CD4-positive, alpha-beta memory T cell (primary cell): Measurements from ENCODE around the gene NBEAL2. TPM values are rescaled to one million over a fixed set of nuclear protein-coding genes. Genes with fewer than 3 reads are reported as not detected.

Experiments
- CTCF ChIA-PET: fragments of 350-600 bp; sonication (Branson Sonifier 250); formaldehyde crosslinking; loops from one replicate; lab custom pipeline; 2021; ENCODE audit warnings: inconsistent platforms; ENCODE audit not compliant: partially characterized antibody; lab: Charles Lee
- POLR2A ChIA-PET: fragments of 350-600 bp; sonication (Branson Sonifier 250); formaldehyde crosslinking; loops from one replicate; lab custom pipeline; 2021; ENCODE audit not compliant: partially characterized antibody; lab: Charles Lee
- DNase-seq, 5 donors: peaks; one replicate each; pipeline versions ENCODE4 v3.0.0 to v3.0.0-alpha.2; 2020 to 2022; ENCODE audit warnings: mixed read lengths in 1 of 5
- H3K27ac ChIP-seq: one replicate; pipeline ENCODE4 v1.7.0; 2013; ENCODE audit warnings: low read depth, low read length
- H3K27me3 ChIP-seq: 2 replicates; pipeline ENCODE4 v1.7.0; 2013; ENCODE audit warnings: mild to moderate bottlenecking, low read length, moderate library complexity; ENCODE audit not compliant: insufficient read depth
- H3K36me3 ChIP-seq: 2 replicates; pipeline ENCODE4 v1.7.0; 2013; ENCODE audit warnings: mild to moderate bottlenecking, low read length, moderate library complexity; ENCODE audit not compliant: insufficient read depth
- H3K4me1 ChIP-seq: 2 replicates; pipeline ENCODE4 v1.7.0; 2013; ENCODE audit warnings: mild to moderate bottlenecking, low read length, moderate library complexity; ENCODE audit not compliant: insufficient read depth
- H3K4me3 ChIP-seq, 2 donors: one replicate each; pipeline ENCODE4 v1.7.0; 2013; ENCODE audit warnings: low read length in 2 of 2, mild to moderate bottlenecking in 1 of 2
- H3K9me3 ChIP-seq, 2 donors: one replicate each; pipeline ENCODE4 v1.7.0; 2013; ENCODE audit warnings: low read length in 2 of 2, control low read depth in 1 of 2; ENCODE audit not compliant: control insufficient read depth in 1 of 2
- H3K27ac Mint-ChIP-seq, 7 donors: one replicate each; pipeline ENCODE4 v1.8.0; 2020 to 2021; ENCODE audit warnings: mixed read lengths in 7 of 7, mild to moderate bottlenecking in 6 of 7, inconsistent platforms in 3 of 7, moderate library complexity in 3 of 7
- H3K27me3 Mint-ChIP-seq, 2 donors: one replicate each; pipeline ENCODE4 v1.8.0; 2020 to 2021; ENCODE audit warnings: mixed read lengths in 2 of 2
- H3K36me3 Mint-ChIP-seq, 2 donors: one replicate each; pipeline ENCODE4 v1.8.0; 2020 to 2021; ENCODE audit warnings: mixed read lengths in 2 of 2, inconsistent platforms in 1 of 2, mild to moderate bottlenecking in 1 of 2
- H3K4me1 Mint-ChIP-seq, 4 donors: one replicate each; pipeline ENCODE4 v1.8.0; 2020 to 2021; ENCODE audit warnings: mixed read lengths in 4 of 4, mild to moderate bottlenecking in 1 of 4
- H3K4me3 Mint-ChIP-seq, 8 donors: one replicate each; pipeline ENCODE4 v1.8.0; 2020 to 2021; ENCODE audit warnings: mixed read lengths in 8 of 8, mild to moderate bottlenecking in 7 of 8, moderate library complexity in 6 of 8, inconsistent platforms in 3 of 8
- H3K9me3 Mint-ChIP-seq, 8 donors: one replicate each; pipeline ENCODE4 v1.8.0; 2020 to 2021; ENCODE audit warnings: mixed read lengths in 8 of 8, mild to moderate bottlenecking in 5 of 8, inconsistent platforms in 3 of 8, moderate library complexity in 1 of 8
- intact Hi-C: fragments of 100-400 bp; cut with micrococcal nuclease; formaldehyde crosslinking; loops from one replicate; pipeline ENCODE4 v1.15.1; 2023
- polyA plus RNA-seq, 2 donors: library from polyadenylated mRNA; unstranded; fragments of 300-500 nt; fragmentation: Illumina TruSeq; gene quantifications; one replicate each; pipeline ENCODE4 v1.2.3, GENCODE V29; 2021
- total RNA-seq, 2 experiments: library from RNA; stranded (reverse); gene quantifications; one replicate each; pipeline ENCODE4 v1.2.3, GENCODE V29; 2021

Gene NBEAL2
- total and polyA plus RNA-seq, 4 experiments from 2014 or later = 4.5 to 147 (median 79.8) TPM

DNA sequence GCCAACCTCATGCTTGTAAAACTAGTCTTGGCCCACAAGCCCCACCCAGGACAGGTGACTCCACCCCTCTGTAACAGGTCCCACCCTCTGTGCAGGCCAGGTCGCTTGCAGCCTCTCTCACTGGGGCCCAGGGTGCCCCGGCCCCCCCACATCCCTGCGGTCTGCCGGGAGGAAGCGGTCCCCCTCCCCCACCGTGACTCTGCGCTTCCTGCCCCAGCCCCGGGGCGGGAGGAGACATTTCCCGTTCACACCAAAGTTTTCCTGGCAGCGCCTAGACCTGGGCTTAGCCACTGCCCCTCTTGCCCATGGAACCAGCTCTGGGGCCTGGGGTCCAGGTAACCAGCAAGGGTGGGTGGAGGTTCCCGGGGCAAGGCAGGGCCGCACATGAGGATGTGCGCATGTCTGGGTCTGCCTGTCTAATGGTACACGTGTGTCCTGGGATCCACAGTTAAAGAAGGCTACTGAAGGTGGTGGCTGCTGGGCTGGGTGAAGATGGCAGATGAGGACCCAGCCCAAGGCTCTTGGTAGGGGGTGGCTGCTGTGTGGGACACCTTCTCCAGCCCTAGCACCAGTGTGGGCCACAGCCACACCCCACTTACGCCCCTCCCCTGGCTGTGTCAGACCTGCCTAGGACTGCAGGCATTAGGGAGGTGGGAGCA lies 8.4 kb downstream of the NBEAL2 start:
- peaks cover 4 to 42% of the 10 kb centered on the region in 2 donors for H3K36me3 Mint-ChIP-seq
- ChIA-PET POLR2A (interaction anchor here (0.7 to 11.1 kb wide), 20 partner anchors 10 to 295 kb away, joined by 3 to 222 read pairs (median 3); partner anchors contain the start of genes CCDC12 and NBEAL2), CTCF (interaction anchor here (0.6 to 3.6 kb wide), 9 partner anchors 8 to 93 kb away, joined by 3 to 16 read pairs (median 5); partner anchors contain the start of genes CCDC12 and NBEAL2)
- H3K4me3 ChIP-seq = peak overlapping the region; percentile 57 to 66
- no peaks in the 10 kb centered on the region for H3K27me3 ChIP-seq
- peak overlapping the region; percentile 86 to 98 (median 96) for H3K27ac Mint-ChIP-seq
- intact Hi-C loops = loop anchor here (1.0 to 5.0 kb wide), 3 partner anchors 9 to 296 kb away; partner anchors contain the start of genes ALS2CL and NBEAL2
- peaks cover 28% of the 10 kb centered on the region for H3K36me3 ChIP-seq
- peaks cover 86% of the 10 kb centered on the region for H3K4me1 ChIP-seq
- peak overlapping the region; percentile 83 to 91 (median 86) for H3K4me3 Mint-ChIP-seq
- DNase-seq = peak; percentile 91 to 94 (median 94)
- H3K27ac ChIP-seq = peak overlapping the region; percentile 76
- peaks cover 53 to 90% (median 76%) of the 10 kb centered on the region in 4 donors for H3K4me1 Mint-ChIP-seq
- no peaks in the 10 kb centered on the region for H3K9me3 ChIP-seq
- no peaks in the 10 kb centered on the region for H3K27me3 Mint-ChIP-seq
- H3K9me3 Mint-ChIP-seq = no peaks in the 10 kb centered on the region

- Histone ChIP-seq H3K4me3 (peak overlapping the region in 1 of 2 donors; percentile 57), H3K4me1 (peaks cover 79% of the 10 kb centered on the region), H3K36me3 (peaks cover 35% of the 10 kb centered on the region), H3K9me3 (no peaks in the 10 kb centered on the region), H3K27ac (peak overlapping the region; percentile 76), H3K27me3 (no peaks in the 10 kb centered on the region)
- intact Hi-C loops = loop anchor here (5.0 kb wide), 1 partner anchor 296 kb away; the partner anchor contains the start of gene ALS2CL
- Mint-ChIP-seq H3K27me3 (no peaks in the 10 kb centered on the region), H3K27ac (peak overlapping the region; percentile 80 to 96 (median 93)), H3K4me3 (peak overlapping the region; percentile 43 to 91 (median 74)), H3K36me3 (peaks cover 4 to 43% of the 10 kb centered on the region in 2 donors), H3K9me3 (no peaks in the 10 kb centered on the region), H3K4me1 (peaks cover 51 to 83% (median 71%) of the 10 kb centered on the region in 4 donors)
- ChIA-PET POLR2A (interaction anchor here (1.8 to 11.1 kb wide), 3 partner anchors 9 to 24 kb away, joined by 4 to 222 read pairs (median 19); partner anchors contain the start of genes CCDC12 and NBEAL2), CTCF (interaction anchor here (2.3 kb wide), 1 partner anchor 10 kb away, joined by 9 read pairs; the partner anchor contains the start of gene NBEAL2)
- DNase-seq = no peak
These were observed 9.2 kb downstream of the NBEAL2 start for GRCh38 chr3:46988616-46989015.

DNA sequence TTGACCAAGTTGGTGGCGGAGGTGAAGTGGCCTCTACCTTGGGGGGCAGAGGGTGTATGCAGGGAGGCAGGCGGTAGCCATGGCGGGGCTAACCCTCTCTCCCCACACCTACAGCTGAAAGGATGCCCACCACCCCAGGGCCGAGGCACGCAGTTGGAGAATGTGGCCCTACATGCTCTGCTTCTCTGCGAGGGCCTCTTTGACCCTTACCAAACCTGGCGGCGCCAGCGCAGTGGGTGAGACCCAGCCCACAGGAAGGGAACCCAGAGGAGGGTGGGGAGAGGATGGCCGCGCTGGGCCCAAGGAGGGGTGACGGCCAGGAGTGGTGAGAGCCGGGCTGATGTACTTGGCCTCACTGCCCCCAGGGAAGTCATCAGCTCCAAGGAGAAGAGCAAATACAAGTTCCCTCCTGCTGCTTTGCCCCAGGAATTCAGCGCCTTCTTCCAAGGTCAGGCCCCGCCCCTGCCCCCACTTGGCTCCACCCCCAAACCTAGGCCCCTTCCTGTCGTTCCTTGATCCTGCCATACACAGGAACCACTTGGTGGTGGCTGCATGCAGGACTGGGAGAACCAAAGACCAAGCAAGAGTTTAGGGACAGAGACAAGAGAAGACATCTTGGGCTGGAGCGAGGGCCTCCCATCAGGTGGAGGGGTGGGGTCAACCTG lies 9.8 kb downstream of the NBEAL2 start:
- Histone ChIP-seq H3K9me3 (no peaks in the 10 kb centered on the region), H3K27me3 (no peaks in the 10 kb centered on the region), H3K27ac (no peak overlapping the region), H3K36me3 (peaks cover 37% of the 10 kb centered on the region), H3K4me3 (no peak overlapping the region), H3K4me1 (peaks cover 72% of the 10 kb centered on the region)
- DNase-seq = no peak
- intact Hi-C loops = loop anchor here (5.0 kb wide), 1 partner anchor 297 kb away; the partner anchor contains the start of gene ALS2CL
- H3K27ac Mint-ChIP-seq = peak overlapping the region; percentile 53 to 96 (median 88)
- H3K36me3 Mint-ChIP-seq = peaks cover 5 to 47% of the 10 kb centered on the region in 2 donors
- peaks cover 50 to 80% (median 68%) of the 10 kb centered on the region in 4 donors for H3K4me1 Mint-ChIP-seq
- ChIA-PET POLR2A (interaction anchor here (2.9 to 11.1 kb wide), 2 partner anchors 8 to 14 kb away, joined by 19 to 222 read pairs; partner anchors contain the start of genes CCDC12 and NBEAL2), CTCF (no interaction called here)
- H3K9me3 Mint-ChIP-seq = no peaks in the 10 kb centered on the region
- peak overlapping the region; percentile 43 to 91 (median 73) for H3K4me3 Mint-ChIP-seq
- no peaks in the 10 kb centered on the region for H3K27me3 Mint-ChIP-seq

GRCh38 chr3:46990573-46991374 lies 11.3 kb downstream of the NBEAL2 start:
- no peak overlapping the region for H3K4me3 ChIP-seq
- H3K36me3 ChIP-seq = peaks cover 52% of the 10 kb centered on the region
- no peaks in the 10 kb centered on the region for H3K27me3 Mint-ChIP-seq
- intact Hi-C loops = no loop called here
- DNase-seq = no peak
- peak overlapping the region; percentile 67 to 96 (median 83) for H3K27ac Mint-ChIP-seq
- H3K9me3 Mint-ChIP-seq = no peaks in the 10 kb centered on the region
- H3K27me3 ChIP-seq = no peaks in the 10 kb centered on the region
- POLR2A ChIA-PET = interaction anchor here (0.5 to 11.1 kb wide), 2 partner anchors 15 to 21 kb away, joined by 3 to 222 read pairs; partner anchors contain the start of genes CCDC12 and NBEAL2
- peaks cover 40 to 68% (median 56%) of the 10 kb centered on the region in 4 donors for H3K4me1 Mint-ChIP-seq
- H3K4me1 ChIP-seq = peaks cover 57% of the 10 kb centered on the region
- peaks cover 10 to 53% of the 10 kb centered on the region in 2 donors for H3K36me3 Mint-ChIP-seq
- peak overlapping the region in 1 of 8 donors; percentile 62 for H3K4me3 Mint-ChIP-seq
- H3K27ac ChIP-seq = peak overlapping the region; percentile 0
- no peaks in the 10 kb centered on the region for H3K9me3 ChIP-seq
- CTCF ChIA-PET = interaction anchor here (1.6 kb wide), 1 partner anchor 9 kb away, joined by 3 read pairs; no protein-coding TSS in a partner anchor

DNA sequence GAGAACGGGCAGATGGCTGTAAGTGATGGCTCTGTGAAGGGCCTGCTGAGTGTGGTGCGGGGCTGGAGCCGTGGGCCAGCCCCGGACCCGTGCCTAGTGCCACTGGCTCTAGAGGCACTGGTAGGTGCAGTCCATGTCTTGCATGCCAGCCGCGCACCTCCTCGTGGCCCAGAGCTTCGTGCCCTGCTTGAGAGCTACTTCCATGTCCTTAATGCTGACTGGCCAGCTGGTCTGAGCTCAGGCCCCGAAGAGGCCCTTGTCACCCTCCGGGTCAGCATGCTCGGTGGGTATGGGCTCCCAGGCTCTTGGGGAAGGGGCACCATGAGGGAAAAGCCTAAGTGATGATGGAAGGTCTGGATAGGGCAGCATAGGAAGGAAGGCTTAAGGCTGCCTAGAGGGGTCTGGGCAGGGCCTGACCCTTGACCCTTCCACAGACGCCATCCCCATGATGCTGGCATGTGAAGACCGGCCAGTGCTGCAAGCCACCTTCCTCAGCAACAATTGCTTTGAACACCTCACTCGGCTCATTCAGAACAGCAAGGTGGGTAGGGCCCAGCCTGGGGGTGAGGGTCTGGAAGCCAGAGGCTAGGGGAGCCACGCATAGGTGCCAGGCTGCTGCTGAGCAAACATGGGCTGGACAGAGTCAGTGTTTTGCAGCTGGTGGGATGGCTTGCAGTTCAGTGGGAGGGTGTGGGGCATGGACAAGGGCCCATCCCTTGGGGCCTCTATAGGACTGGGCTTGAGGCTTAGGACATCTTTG lies 12.1 kb downstream of the NBEAL2 start:
- no peaks in the 10 kb centered on the region for H3K27me3 Mint-ChIP-seq
- H3K9me3 ChIP-seq = no peaks in the 10 kb centered on the region
- peak overlapping the region in 4 of 7 donors; percentile 58 to 81 (median 64) for H3K27ac Mint-ChIP-seq
- peaks cover 54% of the 10 kb centered on the region for H3K36me3 ChIP-seq
- POLR2A ChIA-PET = interaction anchor here (11.1 kb wide), 1 partner anchor 16 kb away, joined by 222 read pairs; the partner anchor contains the start of genes CCDC12 and NBEAL2
- CTCF ChIA-PET = interaction anchor here (1.6 kb wide), 1 partner anchor 10 kb away, joined by 3 read pairs; no protein-coding TSS in a partner anchor
- intact Hi-C loops = no loop called here
- no peaks in the 10 kb centered on the region for H3K9me3 Mint-ChIP-seq
- no peaks in the 10 kb centered on the region for H3K27me3 ChIP-seq
- no peak for DNase-seq
- peak overlapping the region; percentile 0 for H3K27ac ChIP-seq
- no peak overlapping the region for H3K4me3 Mint-ChIP-seq
- H3K4me1 Mint-ChIP-seq = peaks cover 32 to 60% (median 48%) of the 10 kb centered on the region in 4 donors
- peaks cover 52% of the 10 kb centered on the region for H3K4me1 ChIP-seq
- no peak overlapping the region for H3K4me3 ChIP-seq
- H3K36me3 Mint-ChIP-seq = peaks cover 10 to 55% of the 10 kb centered on the region in 2 donors

DNA sequence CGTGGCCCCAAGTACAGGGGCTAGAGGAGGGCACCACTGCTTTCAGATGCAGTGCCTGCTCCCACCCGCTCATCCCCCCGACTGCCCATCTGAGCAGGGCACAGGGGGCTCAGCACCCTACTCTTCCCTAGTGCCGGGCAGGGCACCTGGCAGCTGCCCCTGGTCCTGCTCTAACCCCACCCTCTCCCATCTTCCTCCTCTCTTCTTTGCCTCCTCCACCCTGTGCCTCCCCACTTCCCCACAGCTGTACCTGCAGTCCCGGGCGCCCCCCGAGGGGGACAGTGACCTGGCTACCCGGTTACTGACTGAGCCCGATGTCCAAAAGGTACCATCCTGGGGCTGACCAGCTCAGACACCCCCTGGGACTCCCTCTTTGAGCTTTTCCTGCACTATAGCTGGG lies 12.8 kb downstream of the NBEAL2 start:
- ChIA-PET POLR2A (interaction anchor here (11.1 kb wide), 1 partner anchor 17 kb away, joined by 222 read pairs; the partner anchor contains the start of genes CCDC12 and NBEAL2), CTCF (interaction anchor here (1.6 kb wide), 1 partner anchor 11 kb away, joined by 3 read pairs; no protein-coding TSS in a partner anchor)
- no peak overlapping the region for H3K27ac ChIP-seq
- no peak overlapping the region for H3K4me3 ChIP-seq
- Mint-ChIP-seq H3K4me1 (peaks cover 31 to 60% (median 47%) of the 10 kb centered on the region in 4 donors), H3K4me3 (no peak overlapping the region), H3K36me3 (peaks cover 10 to 60% of the 10 kb centered on the region in 2 donors), H3K9me3 (no peaks in the 10 kb centered on the region), H3K27me3 (no peaks in the 10 kb centered on the region), H3K27ac (peak overlapping the region in 3 of 7 donors; percentile 22 to 83 (median 58))
- no peaks in the 10 kb centered on the region for H3K27me3 ChIP-seq
- intact Hi-C loops = no loop called here
- H3K36me3 ChIP-seq = peaks cover 59% of the 10 kb centered on the region
- H3K9me3 ChIP-seq = no peaks in the 10 kb centered on the region
- peaks cover 52% of the 10 kb centered on the region for H3K4me1 ChIP-seq
- no peak for DNase-seq
